H7 (cell line): ENCODE measurements around the gene HPDL. TPM values are rescaled to one million over a fixed set of nuclear protein-coding genes. Genes with fewer than 3 reads are reported as not detected.
"Not testable (repeated sequence)": the region's sequence is repeated elsewhere in the genome, so short reads cannot be mapped to it uniquely, and the experiment has no call there.

Experiments
- DNase-seq: peaks from one replicate; pipeline ENCODE4 v3.0.0; 2012
- H3K27me3 ChIP-seq: 2 replicates; pipeline ENCODE4 v1.6.0; 2011; ENCODE audit warnings: mild to moderate bottlenecking, low read length; ENCODE audit not compliant: control insufficient read depth, insufficient read depth
- H3K36me3 ChIP-seq: replicated peaks from 2 replicates; pipeline ENCODE4 v1.5.1; 2011; ENCODE audit warnings: low read length; ENCODE audit not compliant: control insufficient read depth, insufficient read depth
- H3K4me3 ChIP-seq: 2 replicates; pipeline ENCODE4 v1.5.1; 2011; ENCODE audit warnings: low read depth, mild to moderate bottlenecking, control low read depth, low read length, moderate library complexity; ENCODE audit not compliant: insufficient read depth
- total RNA-seq: library from RNA; depleted of rRNA; stranded (reverse); fragments of >200 nt; shearing (Covaris generic); gene quantifications from 2 replicates; pipeline ENCODE4 v1.2.3, GENCODE V29; 2014; rRNA removed

HPDL gene
- total RNA-seq, 1 experiment from 2014 or later: 134 TPM

DNA sequence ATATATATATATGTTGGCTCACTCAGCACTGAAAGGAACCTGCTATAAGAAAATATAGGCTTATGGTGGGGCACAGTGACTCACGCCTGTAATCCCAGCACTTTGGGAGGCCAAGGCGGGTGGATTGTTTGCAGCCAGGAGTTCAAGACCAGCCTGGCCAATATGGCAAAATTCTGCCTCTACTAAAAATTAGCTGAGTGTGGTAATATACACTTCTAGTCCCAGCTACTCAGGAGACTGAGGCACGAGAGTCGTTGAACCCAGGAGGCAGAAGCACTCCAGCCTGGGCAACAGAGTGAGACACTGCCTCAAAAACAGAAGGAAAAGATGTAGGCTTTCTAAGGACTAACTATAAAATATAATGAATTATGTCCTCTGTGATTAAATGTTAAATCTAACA, 28.1 kb downstream of the HPDL start:
- Histone ChIP-seq H3K36me3 (no peaks in the 10 kb centered on the region), H3K27me3 (no peaks in the 10 kb centered on the region), H3K4me3 (no peak overlapping the region)
- DNase-seq: no peak

- no peak for DNase-seq
- no peaks in the 10 kb centered on the region for H3K36me3 ChIP-seq
- no peak overlapping the region for H3K4me3 ChIP-seq
- no peaks in the 10 kb centered on the region for H3K27me3 ChIP-seq
Measured at GRCh38 chr1:45355683-45356082, 29.0 kb downstream of the HPDL start.

DNA sequence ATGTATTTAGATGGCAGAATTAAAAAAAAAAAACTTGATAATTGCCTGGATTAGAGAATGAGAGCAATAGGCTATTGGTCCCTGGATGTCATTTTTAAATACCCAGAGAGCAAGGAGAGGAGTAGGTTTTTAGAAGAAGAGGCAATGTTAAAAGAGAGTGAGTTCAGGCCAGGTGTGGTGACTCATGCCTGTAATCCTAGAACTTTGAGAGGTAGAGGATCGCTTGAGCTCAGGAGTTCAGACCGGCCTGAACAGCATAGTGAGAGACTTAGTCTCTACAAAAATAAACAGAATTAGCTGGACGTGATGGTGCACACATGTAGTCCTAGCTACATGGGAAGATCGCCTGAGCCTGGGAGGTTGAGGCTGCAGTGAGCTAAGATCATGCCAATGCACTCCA, 29.5 kb downstream of the HPDL start:
- Histone ChIP-seq H3K4me3 (no peak overlapping the region), H3K27me3 (no peaks in the 10 kb centered on the region), H3K36me3 (no peaks in the 10 kb centered on the region)
- DNase-seq: no peak

GRCh38 chr1:45359882-45360513, 33.3 kb downstream of the HPDL start:
- DNase-seq: no peak
- Histone ChIP-seq H3K4me3 (no peak overlapping the region), H3K27me3 (no peaks in the 10 kb centered on the region), H3K36me3 (no peaks in the 10 kb centered on the region)

GRCh38 chr1:45360981-45361380, 34.3 kb downstream of the HPDL start:
- not testable (repeated sequence) for H3K27me3 ChIP-seq, H3K36me3 ChIP-seq, H3K4me3 ChIP-seq
- peak; percentile 33 for DNase-seq

GRCh38 chr1:45364294-45364693, 37.6 kb downstream of the HPDL start:
- H3K36me3 ChIP-seq: no peaks in the 10 kb centered on the region

GRCh38 chr1:45365051-45365450, 38.4 kb downstream of the HPDL start:
- Histone ChIP-seq H3K4me3 (no peak overlapping the region), H3K27me3 (no peaks in the 10 kb centered on the region), H3K36me3 (no peaks in the 10 kb centered on the region)
- no peak for DNase-seq

More at GRCh38 chr1:45364294-45364693, 37.6 kb downstream of the HPDL start:
- H3K27me3 ChIP-seq: no peaks in the 10 kb centered on the region
- no peak for DNase-seq
- H3K4me3 ChIP-seq: no peak overlapping the region

DNA sequence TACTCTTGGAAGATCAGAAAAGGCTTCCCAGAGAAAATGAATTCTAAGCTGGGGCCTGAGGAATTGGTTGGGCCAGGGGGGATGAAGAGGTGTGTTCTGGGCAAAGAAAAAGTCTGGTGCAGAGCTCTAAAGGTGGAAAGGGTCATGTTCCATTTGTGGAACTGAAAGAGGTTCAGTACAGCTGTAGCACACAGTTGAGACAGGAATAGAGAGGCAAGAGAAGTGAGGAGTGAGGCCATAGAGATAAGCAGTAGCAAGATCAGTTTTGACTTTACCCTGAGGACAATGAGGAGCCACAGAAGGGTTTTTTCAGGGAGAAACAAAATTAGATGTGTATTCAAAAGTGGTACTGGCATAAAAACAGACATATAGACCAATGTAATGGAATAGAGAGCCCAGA, 43.9 kb downstream of the HPDL start:
- H3K36me3 ChIP-seq: no peaks in the 10 kb centered on the region
- no peaks in the 10 kb centered on the region for H3K27me3 ChIP-seq
- DNase-seq: no peak
- no peak overlapping the region for H3K4me3 ChIP-seq

DNA sequence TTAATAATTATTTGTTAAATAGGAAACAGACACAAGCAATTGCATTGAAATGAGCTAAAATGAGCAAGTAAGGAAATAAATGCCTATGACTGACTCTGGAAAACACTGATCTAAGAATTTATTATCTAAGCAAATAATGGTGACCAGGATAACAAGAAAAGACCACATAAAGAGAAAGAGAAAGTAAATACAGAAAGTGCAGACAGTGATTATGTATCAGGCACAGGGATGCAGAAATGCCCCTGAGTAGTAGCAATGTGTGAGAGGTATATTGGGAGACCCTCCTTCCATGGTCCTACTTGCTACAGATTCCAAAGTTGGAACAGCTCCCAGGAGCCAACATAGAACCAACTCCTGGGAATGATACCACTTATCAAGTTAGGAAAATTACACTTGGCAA, 46.9 kb downstream of the HPDL start:
- DNase-seq: no peak
- Histone ChIP-seq H3K36me3 (no peaks in the 10 kb centered on the region), H3K4me3 (no peak overlapping the region), H3K27me3 (no peaks in the 10 kb centered on the region)

GRCh38 chr1:45375104-45376090, 48.7 kb downstream of the HPDL start:
- Histone ChIP-seq H3K27me3 (no peaks in the 10 kb centered on the region), H3K36me3 (no peaks in the 10 kb centered on the region), H3K4me3 (no peak overlapping the region)
- no peak for DNase-seq

- no peaks in the 10 kb centered on the region for H3K27me3 ChIP-seq
- H3K4me3 ChIP-seq: no peak overlapping the region
- H3K36me3 ChIP-seq: no peaks in the 10 kb centered on the region
- no peak for DNase-seq
Measured at GRCh38 chr1:45378184-45378583, 51.5 kb downstream of the HPDL start.

Other genes starting within 250 kb of the HPDL start
- gene ZSWIM5, start 120.3 kb upstream of the HPDL start, total RNA-seq: 3.3 and 4.7 TPM in 2 replicates
- gene TOE1, start 13.3 kb downstream of the HPDL start, total RNA-seq: 17.0 and 20.2 TPM in 2 replicates
- 124 and 126 TPM in 2 replicates for gene MUTYH, start 13.5 kb downstream of the HPDL start, total RNA-seq
- gene TESK2, start 164.3 kb downstream of the HPDL start, total RNA-seq: 14.5 and 17.7 TPM in 2 replicates
- gene CCDC163, start 173.2 kb downstream of the HPDL start, total RNA-seq: 2.8 and 3.4 TPM in 2 replicates
- gene MMACHC, start 173.4 kb downstream of the HPDL start, total RNA-seq: 10.5 and 11.7 TPM in 2 replicates
- 2,468 and 2,910 TPM in 2 replicates for gene PRDX1, start 195.0 kb downstream of the HPDL start, total RNA-seq
- gene AKR1A1, start 223.9 kb downstream of the HPDL start, total RNA-seq: 371 and 395 TPM in 2 replicates